Endothelial cell of umbilical vein (primary cell): Measurements from ENCODE around the gene KLK13. TPM values are rescaled to one million over a fixed set of nuclear protein-coding genes. Genes with fewer than 3 reads are reported as not detected.

ENCODE experiments used
- polyA plus RNA-seq, 4 experiments: library from polyadenylated mRNA; depleted of rRNA in 3 of 4; stranded (reverse) in 3 of 4; unstranded in 1 of 4; fragments of >200 nt; gene quantifications; 2 replicates each; pipeline versions ENCODE4 v1.2.1 to v1.2.3, GENCODE V29; 2011 to 2012; ENCODE audit warnings: missing spikeins in 1 of 4
- total RNA-seq: library from RNA; stranded (reverse); gene quantifications from 2 replicates; pipeline ENCODE4 v1.2.3, GENCODE V29; 2021

The KLK13 gene
- total and polyA plus RNA-seq, 2 donors (not counting 3 experiments of a cell fraction or from before 2014, with no cell fraction given), result not detected

Other genes starting within 250 kb of the KLK13 start
- not detected in 2 replicates for gene KLK1, start 241.3 kb downstream of the KLK13 start, total RNA-seq
- 0.08 TPM in 1 of 2 replicates, not detected in the other for gene KLK1, start 241.3 kb downstream of the KLK13 start, polyA plus RNA-seq
- not detected in 2 replicates for gene KLK15, start 231.5 kb downstream of the KLK13 start, total RNA-seq
- gene KLK15, start 231.5 kb downstream of the KLK13 start, polyA plus RNA-seq, result not detected in 2 replicates
- gene KLK3, start 210.2 kb downstream of the KLK13 start, total RNA-seq, result not detected in 2 replicates
- gene KLK3, start 210.2 kb downstream of the KLK13 start, polyA plus RNA-seq, result not detected in 2 replicates
- not detected in 2 replicates for gene KLK2, start 191.7 kb downstream of the KLK13 start, total RNA-seq
- not detected in 2 replicates for gene KLK2, start 191.7 kb downstream of the KLK13 start, polyA plus RNA-seq
- not detected in 2 replicates for gene KLK4, start 153.7 kb downstream of the KLK13 start, total RNA-seq
- gene KLK4, start 153.7 kb downstream of the KLK13 start, polyA plus RNA-seq, result not detected in 2 replicates
- not detected in 2 replicates for gene KLK5, start 112.1 kb downstream of the KLK13 start, total RNA-seq
- gene KLK5, start 112.1 kb downstream of the KLK13 start, polyA plus RNA-seq, result not detected in 2 replicates
- not detected in 2 replicates for gene KLK6, start 95.5 kb downstream of the KLK13 start, total RNA-seq
- gene KLK6, start 95.5 kb downstream of the KLK13 start, polyA plus RNA-seq, result 0.11 and 0.12 TPM in 2 replicates
- gene KLK7, start 81.2 kb downstream of the KLK13 start, total RNA-seq, result not detected in 2 replicates
- not detected in 2 replicates for gene KLK7, start 81.2 kb downstream of the KLK13 start, polyA plus RNA-seq
- not detected in 2 replicates for gene KLK8, start 63.5 kb downstream of the KLK13 start, total RNA-seq
- gene KLK8, start 63.5 kb downstream of the KLK13 start, polyA plus RNA-seq, result not detected in 2 replicates
- gene KLK10, start 45.4 kb downstream of the KLK13 start, total RNA-seq, result not detected in 2 replicates
- gene KLK10, start 45.4 kb downstream of the KLK13 start, polyA plus RNA-seq, result not detected in 2 replicates
- not detected in 2 replicates for gene KLK11, start 38.5 kb downstream of the KLK13 start, total RNA-seq
- gene KLK11, start 38.5 kb downstream of the KLK13 start, polyA plus RNA-seq, result not detected in 2 replicates
- gene KLK12, start 30.1 kb downstream of the KLK13 start, total RNA-seq, result not detected in 2 replicates
- not detected in 2 replicates for gene KLK12, start 30.1 kb downstream of the KLK13 start, polyA plus RNA-seq
- gene KLK14, start 17.8 kb upstream of the KLK13 start, total RNA-seq, result not detected in 2 replicates
- gene KLK14, start 17.8 kb upstream of the KLK13 start, polyA plus RNA-seq, result 0.10 and 0.12 TPM in 2 replicates
- 8.2 and 8.7 TPM in 2 replicates for gene CTU1, start 43.3 kb upstream of the KLK13 start, total RNA-seq
- gene CTU1, start 43.3 kb upstream of the KLK13 start, polyA plus RNA-seq, result 6.1 and 7.0 TPM in 2 replicates
- gene SIGLEC9, start 59.8 kb upstream of the KLK13 start, total RNA-seq, result not detected in 2 replicates
- not detected in 2 replicates for gene SIGLEC9, start 59.8 kb upstream of the KLK13 start, polyA plus RNA-seq
- gene SIGLEC7, start 77.2 kb upstream of the KLK13 start, total RNA-seq, result not detected in 2 replicates
- gene SIGLEC7, start 77.2 kb upstream of the KLK13 start, polyA plus RNA-seq, result not detected in 2 replicates
- gene CD33, start 160.0 kb upstream of the KLK13 start, total RNA-seq, result not detected in 2 replicates
- not detected in 2 replicates for gene CD33, start 160.0 kb upstream of the KLK13 start, polyA plus RNA-seq
- gene SIGLECL1, start 186.0 kb upstream of the KLK13 start, total RNA-seq, result not detected in 2 replicates
- gene SIGLECL1, start 186.0 kb upstream of the KLK13 start, polyA plus RNA-seq, result not detected in 2 replicates
- gene IGLON5, start 246.6 kb upstream of the KLK13 start, total RNA-seq, result not detected in 2 replicates
- gene IGLON5, start 246.6 kb upstream of the KLK13 start, polyA plus RNA-seq, result not detected in 2 replicates